Stromal cell of bone marrow (primary cell): ENCODE data around the gene PCGF6.
"Not testable (repeated sequence)": the region's sequence is repeated elsewhere in the genome, so short reads cannot be mapped to it uniquely, and the experiment has no call there.

Experiments used
- DNase-seq: peaks from one replicate; pipeline ENCODE4 v3.0.0-alpha.2; 2012; ENCODE audit warnings: low read depth

Gene PCGF6, protein sequence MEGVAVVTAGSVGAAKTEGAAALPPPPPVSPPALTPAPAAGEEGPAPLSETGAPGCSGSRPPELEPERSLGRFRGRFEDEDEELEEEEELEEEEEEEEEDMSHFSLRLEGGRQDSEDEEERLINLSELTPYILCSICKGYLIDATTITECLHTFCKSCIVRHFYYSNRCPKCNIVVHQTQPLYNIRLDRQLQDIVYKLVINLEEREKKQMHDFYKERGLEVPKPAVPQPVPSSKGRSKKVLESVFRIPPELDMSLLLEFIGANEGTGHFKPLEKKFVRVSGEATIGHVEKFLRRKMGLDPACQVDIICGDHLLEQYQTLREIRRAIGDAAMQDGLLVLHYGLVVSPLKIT

DNA sequence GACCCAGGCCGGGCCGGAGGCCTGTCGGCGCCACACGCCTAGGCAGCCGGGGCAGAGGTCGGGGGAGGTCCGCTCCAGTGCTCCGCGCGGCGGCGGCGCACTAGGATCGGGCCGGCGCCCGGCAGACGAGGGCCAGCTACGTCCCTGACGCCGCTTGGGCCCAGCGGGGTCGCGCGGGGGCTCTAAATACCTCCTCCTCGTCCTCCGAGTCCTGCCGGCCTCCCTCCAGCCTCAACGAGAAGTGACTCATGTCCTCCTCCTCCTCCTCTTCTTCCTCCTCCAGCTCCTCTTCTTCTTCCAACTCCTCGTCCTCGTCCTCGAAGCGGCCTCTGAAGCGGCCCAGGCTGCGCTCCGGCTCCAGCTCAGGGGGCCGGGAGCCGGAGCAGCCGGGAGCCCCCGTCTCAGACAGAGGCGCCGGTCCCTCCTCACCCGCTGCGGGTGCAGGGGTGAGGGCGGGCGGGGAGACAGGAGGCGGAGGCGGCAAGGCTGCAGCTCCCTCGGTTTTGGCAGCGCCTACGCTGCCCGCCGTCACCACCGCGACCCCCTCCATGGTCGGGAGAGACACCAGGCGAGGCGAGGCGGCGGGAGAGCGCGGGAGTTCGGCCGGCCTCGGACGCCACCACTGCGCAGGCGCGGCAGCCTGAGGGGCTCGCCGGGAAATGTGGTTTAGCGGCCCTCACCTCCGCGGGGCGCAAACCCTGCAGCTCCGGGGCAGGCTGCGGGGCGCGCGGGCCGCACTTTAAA is at the start of gene PCGF6:
Gene PCGF6 (minus strand): TSS at position 624 of the 744 bp plus-strand sequence. CDS start 74 bp downstream, at position 550.
- DNase-seq: peak; percentile 55

DNA sequence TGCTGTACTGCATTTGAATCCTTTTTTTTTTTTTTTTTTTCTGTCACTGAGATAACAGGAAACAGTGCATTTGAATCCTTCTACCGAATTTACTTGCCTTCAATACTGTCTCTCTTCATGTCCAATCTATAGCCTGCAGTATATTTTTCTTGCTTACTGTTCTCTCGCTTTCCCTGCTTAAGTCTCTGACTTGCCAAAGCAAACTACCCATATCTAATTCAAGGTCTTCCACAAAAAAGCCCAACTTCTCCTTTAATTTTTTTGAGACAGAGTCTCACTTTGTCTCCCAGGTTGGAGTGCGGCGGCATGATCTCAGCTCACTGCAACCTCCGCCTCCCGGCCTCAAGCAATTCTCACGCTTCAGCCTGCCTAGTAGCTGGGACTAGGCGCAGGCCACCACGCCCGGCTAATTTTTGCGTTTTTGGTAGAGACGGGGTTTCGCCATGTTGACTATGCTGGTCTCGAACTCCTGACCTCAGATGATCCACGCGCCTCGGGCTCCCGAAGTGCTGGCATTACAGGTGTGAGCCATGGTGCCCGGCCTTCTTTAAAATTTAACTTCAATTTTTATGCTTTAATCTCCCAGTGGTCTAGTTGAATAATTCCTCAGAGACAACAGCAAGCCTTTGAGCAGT is 46.4 kb upstream of the PCGF6 start:
- no peak for DNase-seq

DNA sequence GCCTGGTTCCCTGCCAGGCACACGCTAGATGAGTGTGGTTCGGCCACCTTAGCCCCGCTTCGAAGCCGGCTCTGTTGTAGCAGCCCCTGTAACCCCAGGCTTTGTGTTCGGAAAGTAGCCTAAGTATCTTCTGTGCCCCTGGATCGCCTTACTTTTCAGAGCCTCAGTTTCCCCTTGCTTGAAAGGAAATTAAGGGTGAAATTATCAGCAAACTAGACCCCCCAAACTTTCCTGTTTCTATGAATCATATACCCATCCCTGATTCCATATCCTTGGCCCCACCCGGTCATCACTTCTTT is 45.8 kb upstream of the PCGF6 start:
- DNase-seq: no peak

DNA sequence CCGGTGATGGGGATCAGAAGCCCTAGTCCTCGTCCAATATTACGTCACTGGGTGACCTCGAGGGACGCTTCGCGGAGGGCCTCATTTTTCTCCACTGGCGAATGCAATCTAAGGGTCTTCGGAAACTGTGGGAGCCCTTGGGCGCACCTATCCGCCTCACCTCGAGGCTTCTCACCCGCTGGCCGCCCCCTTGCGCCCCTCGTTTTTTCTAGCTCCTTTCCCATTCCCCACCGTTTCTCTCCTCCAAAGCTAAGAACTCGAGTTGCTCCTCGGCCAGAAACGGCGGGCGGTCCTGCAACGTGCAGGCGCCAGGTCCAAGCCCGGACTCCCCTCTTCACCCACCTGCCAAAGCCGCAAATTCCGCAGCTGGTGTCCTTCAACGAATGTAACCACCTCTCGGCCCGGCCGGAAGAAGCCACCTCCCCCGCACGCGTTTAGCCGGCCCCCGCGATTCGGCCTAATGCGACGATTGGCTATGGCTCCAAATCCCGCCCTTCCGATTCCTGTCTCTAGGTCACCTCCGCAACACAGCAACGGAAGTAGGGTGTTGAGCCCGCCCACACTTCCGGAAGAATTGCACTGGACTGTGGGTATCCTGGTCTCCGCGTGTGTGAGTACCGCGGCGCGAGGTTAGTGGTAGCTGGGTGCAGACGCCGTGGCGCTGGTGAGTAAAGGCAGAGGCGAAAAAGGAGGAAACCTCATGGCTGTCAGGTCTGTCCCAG is 45.3 kb upstream of the PCGF6 start, which contains the start of the genes ATP5MK and PDCD11:
Gene ATP5MK (minus strand): TSS at position 409 of the 722 bp plus-strand sequence. CDS start 4,018 bp downstream, outside the sequence.
Gene PDCD11 (plus strand): TSS at position 560 of the 722 bp plus-strand sequence. CDS start 1,801 bp downstream, outside the sequence.
- DNase-seq: peak; percentile 98

DNA sequence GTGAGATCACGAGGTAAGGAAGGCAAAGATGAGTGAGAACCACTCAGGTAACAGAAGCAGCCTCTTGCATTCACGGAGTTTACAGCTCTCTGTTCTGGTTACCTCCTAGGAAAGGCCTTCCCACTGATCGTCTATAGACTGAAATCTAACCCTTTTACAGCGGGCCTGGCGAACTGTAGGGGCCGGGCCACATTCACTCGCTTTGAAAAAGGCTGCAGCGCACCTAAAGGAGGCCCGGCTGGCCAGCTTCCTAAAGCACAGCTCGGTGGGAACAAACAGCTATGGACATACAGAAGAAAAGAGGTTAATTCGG is 44.8 kb upstream of the PCGF6 start:
- no peak for DNase-seq

DNA sequence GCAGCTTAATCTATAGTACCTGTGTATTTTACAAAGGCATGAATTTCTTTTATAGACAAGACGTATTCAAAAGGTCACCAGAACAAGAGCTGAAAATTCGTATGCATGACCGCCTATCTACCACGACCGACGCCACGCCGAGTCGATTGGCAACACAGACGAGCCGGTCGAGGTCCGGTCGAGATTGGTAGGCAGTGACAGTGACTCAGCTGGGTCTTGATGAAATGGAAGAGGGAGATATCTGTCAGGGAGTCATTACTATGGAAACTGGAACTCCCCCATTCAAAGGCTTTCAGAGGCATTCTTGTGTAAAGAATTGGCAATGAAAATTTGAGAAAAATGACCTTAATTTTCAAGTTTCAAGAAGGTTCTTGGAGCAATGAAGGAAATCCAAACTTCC is 43.2 kb upstream of the PCGF6 start:
- DNase-seq: no peak

DNA sequence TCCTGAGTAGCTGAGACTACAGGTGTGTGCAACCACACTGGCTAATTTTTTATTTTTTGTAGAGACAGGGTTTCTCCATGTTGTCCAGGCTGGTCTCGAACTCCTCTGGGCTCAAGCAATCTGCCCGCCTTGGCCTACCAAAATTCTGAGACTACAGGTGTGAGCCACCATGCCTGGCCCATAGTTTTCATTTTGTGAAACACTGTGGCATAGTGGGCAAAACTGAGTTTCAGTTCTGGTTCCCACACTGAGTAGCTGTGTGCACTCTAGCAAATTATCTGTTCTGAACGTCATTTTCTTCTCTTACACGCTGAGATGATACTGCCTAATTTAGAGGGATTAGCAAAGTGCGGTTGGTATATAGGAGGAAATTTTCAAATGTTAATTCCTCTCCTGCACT is 31.8 kb upstream of the PCGF6 start:
- no peak for DNase-seq

DNA sequence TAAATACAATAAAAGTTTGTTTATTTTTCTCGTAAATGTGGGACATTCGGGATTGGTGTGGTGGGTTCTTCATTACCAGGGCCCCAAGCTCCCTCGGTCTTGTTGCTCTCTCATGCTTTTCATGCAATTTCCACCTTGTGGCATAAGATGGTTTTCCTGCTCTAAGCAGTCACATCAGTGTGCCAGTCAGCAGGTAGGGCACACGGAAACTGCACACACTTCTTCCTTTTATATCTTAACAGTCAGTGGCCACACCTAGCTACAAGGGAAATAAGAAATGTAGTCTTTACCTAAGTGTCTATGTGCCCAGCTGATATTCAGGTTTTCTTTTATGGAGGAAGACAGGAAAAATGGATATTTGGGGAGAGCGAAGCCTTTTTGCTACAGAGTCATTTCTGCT is 23.3 kb upstream of the PCGF6 start:
- DNase-seq: no peak

DNA sequence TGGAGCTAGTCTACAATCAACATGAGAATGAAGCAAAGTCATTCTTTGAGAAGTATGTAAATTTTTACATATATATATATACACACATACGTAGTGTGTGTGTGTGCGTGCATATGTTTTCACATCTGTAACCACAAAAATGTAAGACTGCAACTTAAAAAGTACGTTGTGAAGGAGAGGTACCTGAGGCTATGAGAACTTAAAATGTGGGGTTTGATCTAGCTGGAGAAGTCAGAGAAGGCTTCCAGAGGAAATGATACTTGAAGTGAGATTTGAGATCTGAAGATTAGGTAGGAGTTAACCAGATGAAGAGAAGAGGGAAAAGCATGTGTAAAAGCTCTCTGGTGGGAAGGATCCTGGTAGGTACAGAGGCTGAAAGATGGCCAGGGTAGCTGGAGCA is 22.6 kb upstream of the PCGF6 start:
- DNase-seq: no peak

DNA sequence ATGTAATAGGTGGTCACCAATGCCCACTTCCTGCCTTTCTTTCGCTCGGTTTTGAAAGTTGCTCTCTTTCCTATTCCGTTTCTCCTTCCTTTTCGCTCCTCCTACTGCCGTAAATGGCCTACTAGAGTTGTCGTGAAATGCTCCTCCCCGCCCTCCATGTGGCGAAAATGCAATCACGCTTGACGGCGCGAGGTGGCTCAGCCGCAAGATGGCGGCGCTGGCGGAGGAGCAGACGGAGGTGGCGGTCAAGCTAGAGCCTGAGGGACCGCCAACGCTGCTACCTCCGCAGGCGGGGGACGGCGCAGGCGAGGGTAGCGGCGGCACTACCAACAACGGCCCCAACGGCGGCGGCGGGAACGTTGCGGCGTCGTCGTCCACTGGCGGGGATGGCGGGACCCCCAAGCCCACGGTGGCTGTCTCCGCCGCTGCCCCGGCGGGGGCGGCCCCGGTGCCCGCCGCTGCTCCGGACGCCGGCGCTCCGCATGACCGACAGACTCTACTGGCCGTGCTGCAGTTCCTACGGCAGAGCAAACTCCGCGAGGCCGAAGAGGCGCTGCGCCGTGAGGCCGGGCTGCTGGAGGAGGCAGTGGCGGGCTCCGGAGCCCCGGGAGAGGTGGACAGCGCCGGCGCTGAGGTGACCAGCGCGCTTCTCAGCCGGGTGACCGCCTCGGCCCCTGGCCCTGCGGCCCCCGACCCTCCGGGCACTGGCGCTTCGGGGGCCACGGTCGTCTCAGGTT is 17.0 kb upstream of the PCGF6 start, which contains the start of gene TAF5:
Gene TAF5 (plus strand): TSS at position 195 of the 737 bp plus-strand sequence. CDS start 14 bp downstream, at position 209.
- DNase-seq: peak; percentile 94

DNA sequence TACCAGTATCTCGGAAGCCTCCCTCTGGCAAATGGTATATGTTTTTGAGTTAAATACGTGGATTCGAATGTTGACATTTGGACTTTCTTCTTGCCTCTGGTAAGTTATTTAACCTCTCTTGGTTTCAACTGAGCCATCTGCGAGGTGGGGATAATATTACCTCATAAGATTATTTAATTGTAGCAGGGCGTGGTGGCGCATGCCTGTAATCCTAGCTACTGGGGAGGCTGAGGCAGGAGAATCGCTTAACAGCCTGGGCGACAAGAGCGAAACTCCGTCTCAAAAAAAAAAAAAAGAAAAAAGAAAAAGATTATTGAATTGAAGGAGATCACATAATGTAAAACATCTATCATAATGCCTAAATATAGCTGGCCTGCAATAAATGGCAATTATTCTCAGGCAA is 16.4 kb upstream of the PCGF6 start:
- DNase-seq: no peak

DNA sequence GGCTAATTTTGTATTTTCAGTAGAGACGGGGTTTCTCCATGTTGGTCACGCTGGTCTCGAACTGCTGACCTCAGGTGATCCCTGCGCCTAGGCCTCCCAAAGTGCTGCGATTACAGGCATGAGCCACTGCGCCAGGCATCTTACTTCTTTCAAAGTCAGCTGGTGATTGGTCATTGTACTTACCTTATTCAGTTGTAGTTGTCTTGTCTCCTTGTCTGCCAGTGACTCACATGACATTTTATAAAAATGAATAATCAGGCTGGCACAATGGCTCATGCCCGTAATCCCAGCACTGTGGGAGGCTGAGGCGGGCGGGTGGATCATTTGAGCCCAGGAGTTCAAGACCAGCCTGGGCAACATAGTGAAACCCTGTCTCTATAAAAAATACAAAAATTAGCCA is 9.9 kb upstream of the PCGF6 start:
- not testable (repeated sequence) for DNase-seq

DNA sequence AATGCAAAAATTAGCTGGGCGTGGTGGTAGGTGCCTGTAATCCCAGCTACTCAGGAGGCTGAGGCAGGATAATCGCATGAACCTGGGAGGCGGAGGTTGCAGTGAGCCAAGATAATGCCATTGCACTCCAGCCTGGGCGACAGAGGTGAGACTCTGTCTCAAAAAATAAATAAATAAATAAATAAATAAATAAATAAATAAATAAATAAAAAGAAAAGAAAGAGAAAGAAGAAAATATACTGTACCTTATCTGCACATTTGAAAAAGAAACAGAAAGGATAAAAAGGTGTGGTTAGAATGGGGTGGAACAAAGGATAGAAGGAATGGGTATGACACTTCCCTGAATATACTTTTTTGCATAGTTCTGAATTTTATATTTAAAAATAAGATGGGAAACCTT is 8.6 kb upstream of the PCGF6 start:
- DNase-seq: not testable (repeated sequence)

DNA sequence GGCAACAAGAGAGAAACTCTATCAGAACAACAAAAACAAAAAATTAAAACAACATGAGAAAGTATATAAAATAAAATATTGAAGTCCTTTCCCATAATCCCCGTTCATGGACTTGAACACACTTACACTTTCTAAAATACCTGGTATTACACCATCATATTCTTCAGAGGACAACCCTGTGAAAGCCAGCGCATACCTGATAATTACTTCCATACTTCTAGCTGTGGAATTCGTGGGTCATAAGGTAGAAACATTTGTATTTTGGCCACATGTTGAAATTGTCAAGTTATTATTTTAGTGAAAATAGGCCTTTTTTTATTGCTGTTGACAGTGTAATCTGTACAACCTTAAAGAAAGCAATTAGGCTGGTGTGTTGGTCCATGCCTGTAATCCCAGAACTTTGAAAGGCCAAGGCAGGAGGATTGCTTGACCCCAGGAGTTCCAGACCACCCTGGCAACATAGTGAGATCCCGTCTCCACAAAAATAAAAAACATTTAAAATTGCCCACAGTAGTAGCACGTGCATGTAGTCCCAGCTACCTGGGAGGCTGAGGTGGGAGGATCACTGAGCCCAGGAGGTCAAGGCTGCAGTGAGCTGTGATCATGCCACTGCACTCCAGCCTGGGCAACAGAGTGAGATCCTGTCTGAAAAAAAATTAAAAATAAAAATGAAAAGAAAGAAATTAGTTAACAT is 5.1 kb upstream of the PCGF6 start:
- DNase-seq: no peak

DNA sequence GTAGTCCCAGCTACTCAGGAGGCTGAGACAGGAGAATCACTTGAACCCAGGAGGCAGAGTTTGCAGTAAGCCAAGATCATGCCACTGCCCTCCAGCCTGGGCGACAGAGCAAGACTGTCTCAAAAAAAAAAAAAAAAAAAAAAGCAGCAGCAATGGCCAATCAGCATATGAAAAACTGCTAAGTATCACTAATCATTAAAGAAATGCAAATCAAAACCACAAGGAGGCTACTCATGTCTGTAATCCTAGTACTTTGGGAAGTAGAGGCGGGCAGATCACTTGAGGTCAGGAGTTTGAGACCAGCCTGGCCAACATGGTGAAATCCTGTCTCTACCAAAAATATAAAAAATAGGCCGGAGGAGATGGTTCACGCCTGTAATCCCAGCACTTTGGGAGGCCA is 3.6 kb upstream of the PCGF6 start:
- DNase-seq: not testable (repeated sequence)

DNA sequence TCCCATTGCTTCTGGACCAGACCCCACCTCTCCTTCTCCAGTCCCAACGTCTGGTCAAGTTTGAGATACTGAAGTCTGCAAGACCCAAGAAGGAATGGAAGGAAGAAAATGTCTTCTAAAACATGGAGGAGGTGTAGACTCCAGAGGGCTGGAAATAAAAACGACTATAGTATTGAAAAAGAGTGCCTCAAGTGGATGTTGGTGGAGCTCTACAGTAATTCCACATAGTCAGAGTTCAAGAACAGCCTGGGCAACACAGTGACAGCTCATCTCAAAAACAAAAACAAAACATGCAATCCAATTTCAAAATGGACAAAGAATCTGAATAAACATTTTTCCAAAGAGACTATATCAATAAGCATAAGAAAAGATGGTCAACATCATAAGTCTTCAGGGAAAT is 2.3 kb upstream of the PCGF6 start:
- no peak for DNase-seq

DNA sequence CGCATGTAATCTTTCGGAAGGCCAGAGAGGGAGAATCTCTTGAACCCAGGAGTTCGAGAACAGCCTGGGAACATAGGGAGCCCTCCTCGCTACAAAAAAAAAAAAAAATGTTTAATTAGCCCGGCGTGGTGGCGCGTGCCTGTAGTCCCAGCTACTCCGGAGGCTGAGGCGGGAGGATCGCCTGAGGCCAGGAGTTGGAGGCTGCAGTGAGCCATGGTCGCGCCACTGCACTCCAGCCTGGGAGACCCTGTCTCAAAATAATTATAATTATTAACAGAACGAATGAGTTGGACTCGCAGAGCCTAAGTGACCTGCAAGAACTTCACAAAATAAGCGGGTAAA is 794 bp downstream of the PCGF6 start:
- no peak for DNase-seq

DNA sequence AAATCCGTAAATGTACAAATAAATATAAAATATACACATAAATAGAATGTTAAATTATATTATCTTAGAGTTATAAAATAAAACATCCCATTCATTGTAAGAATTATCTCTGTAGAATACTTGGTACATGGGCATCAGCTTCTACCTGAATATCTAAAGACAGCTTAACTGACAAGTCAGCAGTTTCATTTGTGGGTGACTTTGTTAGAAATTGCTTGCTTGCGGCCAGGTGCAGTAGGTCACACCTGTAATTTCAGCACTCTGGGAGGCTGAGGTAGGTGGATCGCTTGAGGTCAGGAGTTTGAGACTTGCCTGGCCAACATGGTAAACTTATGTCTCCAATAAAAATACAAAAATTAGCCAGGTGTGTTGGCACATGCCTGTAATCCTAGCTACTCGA is 14.6 kb downstream of the PCGF6 start:
- no peak for DNase-seq

DNA sequence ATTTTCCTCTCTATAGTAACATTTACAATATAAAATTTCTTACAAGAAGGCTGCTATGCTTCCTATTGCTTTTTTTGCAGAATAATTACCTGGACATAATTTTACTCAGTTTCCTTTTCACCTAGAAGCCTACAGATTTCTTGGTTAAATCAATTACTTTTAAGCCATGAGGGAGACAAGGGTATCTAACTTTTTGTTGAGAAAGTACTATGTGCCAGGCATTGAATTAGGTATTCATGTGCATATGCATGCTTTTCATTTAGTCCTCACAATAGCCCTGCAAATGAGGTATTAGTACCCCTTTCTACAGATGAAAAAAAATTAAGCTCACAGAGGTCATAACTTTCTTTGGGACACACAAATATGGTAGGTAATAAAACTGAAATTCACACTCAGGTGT is 16.4 kb downstream of the PCGF6 start:
- DNase-seq: no peak

DNA sequence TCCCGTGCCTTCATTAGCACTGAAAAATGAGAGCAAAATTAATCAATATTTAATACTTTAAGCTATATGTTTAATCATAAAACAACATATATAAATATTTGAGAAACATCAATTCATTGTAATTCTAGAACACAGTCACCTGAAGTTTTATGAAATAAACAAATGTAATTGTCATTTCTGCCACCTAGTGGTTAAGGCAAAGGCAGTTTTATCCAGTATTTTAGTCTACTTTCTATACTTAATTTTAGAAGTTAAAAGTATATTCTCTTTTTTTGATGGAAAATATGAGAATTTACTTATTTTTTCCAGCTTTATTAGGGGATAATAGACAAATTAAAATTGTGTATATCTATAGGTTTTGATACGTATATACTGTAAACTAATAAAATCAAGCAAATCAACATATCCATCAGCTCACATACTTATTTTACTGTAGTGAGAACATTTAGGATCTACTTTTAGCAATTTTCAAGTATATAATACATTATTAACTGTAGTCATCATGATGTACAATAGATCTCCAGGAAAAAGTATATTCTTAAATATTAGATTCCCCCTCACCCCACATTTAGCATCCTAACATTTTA is 16.9 kb downstream of the PCGF6 start:
- DNase-seq: peak; percentile 7

DNA sequence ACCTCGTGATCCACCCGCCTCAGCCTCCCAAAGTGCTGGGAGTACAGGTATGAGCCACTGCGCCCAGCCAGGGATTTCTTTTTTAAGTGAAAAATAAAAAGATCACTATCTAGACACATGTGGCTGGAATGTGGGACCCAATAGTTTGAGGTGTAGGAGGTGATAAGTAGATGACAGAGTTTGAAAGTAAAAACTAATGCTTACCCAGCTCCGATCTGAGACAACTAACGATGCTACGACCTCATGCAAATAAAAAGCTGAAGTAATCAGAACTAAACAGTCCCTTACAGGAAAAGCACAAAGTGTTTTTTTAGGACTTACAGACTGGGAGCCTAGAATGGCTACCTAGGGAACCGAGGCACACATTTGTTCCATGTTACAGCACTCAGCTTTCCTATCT is 23.0 kb downstream of the PCGF6 start:
- DNase-seq: no peak
